GM10266 (cell line): ENCODE data around the gene CMTM1.
A peak's percentile ranks its signal among the peaks of the same experiment; 100 is the strongest.
"Not testable (repeated sequence)": the region's sequence is repeated elsewhere in the genome, so short reads cannot be mapped to it uniquely, and the experiment has no call there.

Experiments used
- DNase-seq: peaks from one replicate; pipeline ENCODE4 v3.0.0; 2012; ENCODE audit errors: extremely low spot score
- CTCF ChIP-seq: IDR thresholded peaks from 2 replicates; pipeline ENCODE4 v1.5.1; 2012; ENCODE audit warnings: mild to moderate bottlenecking, low read depth; ENCODE audit not compliant: control insufficient read depth, insufficient read depth; ENCODE audit errors: missing control alignments

CMTM1 gene

DNA sequence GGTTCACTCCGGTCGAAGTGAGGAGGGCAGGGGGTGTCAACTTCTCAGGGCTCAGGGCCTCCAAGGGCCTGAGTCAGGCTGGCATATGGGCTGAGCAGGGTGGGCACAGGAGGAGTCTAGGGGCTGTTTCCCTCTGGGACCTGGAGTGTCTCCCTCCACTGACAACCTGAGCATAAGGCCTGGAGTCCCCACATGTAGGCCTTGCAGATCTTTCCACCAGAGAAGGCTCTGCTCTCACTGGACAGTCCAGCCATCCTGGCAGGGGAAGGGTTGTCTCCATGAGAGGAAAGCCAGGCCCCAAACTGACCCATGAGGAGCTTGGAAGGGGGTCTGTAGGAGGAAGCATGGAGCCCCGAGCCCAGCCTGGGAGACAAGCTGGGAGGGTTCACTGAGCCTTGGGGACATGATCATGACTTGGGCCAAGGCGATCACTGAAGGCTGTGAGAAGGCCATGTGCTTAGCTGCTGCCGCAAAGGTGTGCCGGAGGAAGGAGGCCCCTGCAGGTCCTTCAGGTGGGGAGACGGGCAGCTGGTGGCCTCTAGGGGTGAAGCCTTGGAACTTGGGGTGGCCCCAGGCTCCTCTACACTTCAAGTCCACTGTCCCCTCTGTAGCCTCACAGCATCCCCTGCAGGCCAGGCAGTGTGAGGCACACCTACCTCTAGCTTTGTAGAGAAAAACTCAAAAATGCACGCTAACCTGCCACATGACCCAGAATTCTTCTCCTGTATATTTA lies 22.9 kb downstream of the CMTM1 start:
- peak; percentile 80 for DNase-seq
- TF ChIP-seq CTCF, result peak; percentile 88

DNA sequence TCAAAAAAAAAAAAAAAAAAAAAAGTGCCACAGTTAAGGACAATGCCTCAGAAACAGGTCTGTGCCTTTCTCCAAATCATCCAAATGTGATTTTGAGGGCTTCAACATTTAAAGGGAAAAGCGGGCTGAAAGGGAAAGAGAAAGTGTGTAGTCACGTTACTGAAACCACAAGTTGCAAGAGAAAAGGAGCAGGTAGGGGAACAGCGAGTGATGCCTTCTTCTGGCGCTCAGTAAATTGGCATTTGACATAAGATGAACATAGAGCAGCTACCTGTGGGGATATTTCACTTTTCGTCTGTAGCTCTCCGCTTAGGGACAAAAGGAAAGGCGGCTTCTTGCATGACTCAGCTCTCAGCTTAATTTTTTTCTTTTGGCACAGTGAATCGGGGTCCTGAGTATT lies 24.1 kb downstream of the CMTM1 start:
- TF ChIP-seq CTCF, result no peak
- DNase-seq, result no peak

- DNase-seq, result no peak
- no peak for TF ChIP-seq CTCF
Measured at GRCh38 chr16:66591018-66591417, 24.8 kb downstream of the CMTM1 start.

GRCh38 chr16:66592241-66592640 lies 26.0 kb downstream of the CMTM1 start:
- no peak for TF ChIP-seq CTCF

GRCh38 chr16:66592814-66593213 lies 26.6 kb downstream of the CMTM1 start:
- DNase-seq, result no peak
- no peak for TF ChIP-seq CTCF

More at GRCh38 chr16:66592241-66592640, 26.0 kb downstream of the CMTM1 start:
- DNase-seq, result no peak

- no peak for DNase-seq
- TF ChIP-seq CTCF, result no peak
Measured at GRCh38 chr16:66594739-66595138, 28.5 kb downstream of the CMTM1 start.

GRCh38 chr16:66596559-66596958 lies 30.3 kb downstream of the CMTM1 start:
- DNase-seq, result not testable (repeated sequence)

- TF ChIP-seq CTCF, result no peak
Measured at GRCh38 chr16:66596986-66597848, 31.0 kb downstream of the CMTM1 start.

More at GRCh38 chr16:66596986-66597848, 31.0 kb downstream of the CMTM1 start:
- DNase-seq, result no peak
